Measurements from ENCODE around the gene EXOC3L2. TPM values are rescaled to one million over a fixed set of nuclear protein-coding genes. Genes with fewer than 3 reads are reported as not detected.

EXOC3L2 gene
- total RNA-seq, 1 experiment from 2014 or later = not detected

- Histone ChIP-seq H3K4me2 (ENCODE audit: low read length) (peak overlapping the region; percentile 29), H3K9me3 (ENCODE audit: control insufficient read depth in 1 of 2, insufficient read depth in 1 of 2, low read depth in 1 of 2, low read length in 2 of 2) (no peaks in the 10 kb centered on the region), H3K27me3 (ENCODE audit: insufficient read depth, low read length) (no peaks in the 10 kb centered on the region), H3K4me1 (ENCODE audit: control insufficient read depth in 1 of 2, insufficient read depth in 2 of 2, low read length in 2 of 2) (peaks cover 5 to 9% of the 10 kb centered on the region in 2 experiments; a peak in 3 of 4 replicates), H3K79me2 (ENCODE audit: insufficient read depth, low read length) (no peaks in the 10 kb centered on the region; the same call in 1 of the 2 replicates), H2AFZ (ENCODE audit: low read depth, low read length, poor library complexity, severe bottlenecking) (no peak overlapping the region), H3K9me2 (ENCODE audit: insufficient read depth) (no peaks in the 10 kb centered on the region), H4K20me1 (ENCODE audit: insufficient read depth) (no peaks in the 10 kb centered on the region), H3K36me3 (ENCODE audit: control insufficient read depth in 1 of 2, insufficient read depth in 2 of 2, low read length in 2 of 2) (no peaks in the 10 kb centered on the region), H3K4me3 (replicated peaks in 1 of 2; ENCODE audit: low read depth in 1 of 2, low read length in 2 of 2) (no peak overlapping the region), H3K27ac (ENCODE audit: low read depth, low read length) (no peak overlapping the region), H3K9ac (ENCODE audit: low read length) (no peak overlapping the region)
- intact Hi-C loops (cut with micrococcal nuclease) = loop anchor here (10.0 kb wide), 1 partner anchor 58 kb away; the partner anchor contains the start of gene EXOC3L2
- DNase-seq (ENCODE audit: low read depth, low spot score) = no peak
- no peak for TF ChIP-seq FOSL1 (IDR thresholded peaks at IDR 0.05; ENCODE audit: low read depth)
- no peak for TF ChIP-seq EGR1 (IDR thresholded peaks at IDR 0.05; ENCODE audit: low read depth)
- TF ChIP-seq YY1 (IDR thresholded peaks at IDR 0.05; ENCODE audit: extremely low read depth, insufficient replicate concordance, low read depth, low read length) = no peak
- TF ChIP-seq REST (IDR thresholded peaks at IDR 0.05; ENCODE audit: low read depth) = no peak
- no peak for TF ChIP-seq POLR2AphosphoS5 (IDR thresholded peaks at IDR 0.05; ENCODE audit: low read depth, low read length)
- TF ChIP-seq TCF7L2 (IDR thresholded peaks at IDR 0.05; ENCODE audit: borderline replicate concordance, extremely low read depth, insufficient read depth, insufficient read length) = no peak
- TF ChIP-seq EZH2 (IDR thresholded peaks at IDR 0.05) = no peak
- TF ChIP-seq JUND (IDR thresholded peaks at IDR 0.05) = no peak
- no peak for TF ChIP-seq ZNF274 (IDR thresholded peaks at IDR 0.05; ENCODE audit: low read depth, low read length)
- no peak for TF ChIP-seq ZBTB33 (IDR thresholded peaks at IDR 0.05; ENCODE audit: extremely low read depth, insufficient replicate concordance, low read length)
- TF ChIP-seq, protein P1, sequence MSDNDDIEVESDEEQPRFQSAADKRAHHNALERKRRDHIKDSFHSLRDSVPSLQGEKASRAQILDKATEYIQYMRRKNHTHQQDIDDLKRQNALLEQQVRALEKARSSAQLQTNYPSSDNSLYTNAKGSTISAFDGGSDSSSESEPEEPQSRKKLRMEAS (IDR thresholded peaks at IDR 0.05) = no peak
- no TSS peak for BruUV-seq (replicated peaks)
- RAD21 ChIA-PET (ENCODE audit: low non-redundant PET in 1 of 2, low total read pairs in 2 of 2, uncharacterized antibody in 2 of 2, unreplicated experiment in 2 of 2) = interaction anchor here in 1 of 2 experiments (0.8 kb wide), 1 partner anchor 152 kb away, joined by 3 read pairs; no protein-coding TSS in a partner anchor
- POLR2A ChIA-PET = no interaction called here
- CTCF ChIA-PET = interaction anchor here (0.6 to 2.3 kb wide), 2 partner anchors 8 to 13 kb away, joined by 3 to 11 read pairs; partner anchors contain the start of genes BLOC1S3 and TRAPPC6A
- no peak for ATAC-seq
These were observed 58.5 kb downstream of the EXOC3L2 start for GRCh38 chr19:45186509-45187334.

Data from HCT116 (cell line).